EH (cell line): ENCODE measurements around the gene LMCD1.
A peak's percentile ranks its signal among the peaks of the same experiment; 100 is the strongest.

Experiments used
- DNase-seq: peaks from one replicate; pipeline ENCODE4 v3.0.0-alpha.2; 2015; ENCODE audit warnings: low read depth

Gene LMCD1

GRCh38 chr3:8505621-8506020, 4.0 kb downstream of the LMCD1 start:
- DNase-seq: peak; percentile 37

- DNase-seq: peak; percentile 89
Observed at GRCh38 chr3:8506571-8507061, 5.0 kb downstream of the LMCD1 start.

- DNase-seq: no peak
Observed at GRCh38 chr3:8507496-8507895, 5.9 kb downstream of the LMCD1 start.

- DNase-seq: peak; percentile 92
Observed at GRCh38 chr3:8509961-8510360, 8.3 kb downstream of the LMCD1 start.

GRCh38 chr3:8512234-8512633, 10.6 kb downstream of the LMCD1 start:
- no peak for DNase-seq

GRCh38 chr3:8516047-8516661, 14.5 kb downstream of the LMCD1 start:
- no peak for DNase-seq

GRCh38 chr3:8516783-8517182, 15.2 kb downstream of the LMCD1 start:
- no peak for DNase-seq

- DNase-seq: no peak
Observed at GRCh38 chr3:8517487-8517886, 15.9 kb downstream of the LMCD1 start.

GRCh38 chr3:8518138-8518537, 16.5 kb downstream of the LMCD1 start:
- peak; percentile 91 for DNase-seq

GRCh38 chr3:8519156-8519555, 17.5 kb downstream of the LMCD1 start:
- peak; percentile 85 for DNase-seq

GRCh38 chr3:8519774-8520448, 18.3 kb downstream of the LMCD1 start:
- peak; percentile 78 for DNase-seq

GRCh38 chr3:8520816-8521403, 19.3 kb downstream of the LMCD1 start:
- no peak for DNase-seq

- DNase-seq: no peak
Observed at GRCh38 chr3:8523041-8523440, 21.4 kb downstream of the LMCD1 start.

GRCh38 chr3:8524249-8524648, 22.6 kb downstream of the LMCD1 start:
- DNase-seq: no peak

- DNase-seq: no peak
Observed at GRCh38 chr3:8524656-8525399, 23.2 kb downstream of the LMCD1 start.

- no peak for DNase-seq
Observed at GRCh38 chr3:8525893-8526292, 24.3 kb downstream of the LMCD1 start.

- DNase-seq: peak; percentile 80
Observed at GRCh38 chr3:8529181-8529637, 27.6 kb downstream of the LMCD1 start.

GRCh38 chr3:8529738-8530525, 28.3 kb downstream of the LMCD1 start:
- DNase-seq: peak; percentile 67

- no peak for DNase-seq
Observed at GRCh38 chr3:8530581-8530980, 29.0 kb downstream of the LMCD1 start.

- peak; percentile 90 for DNase-seq
Observed at GRCh38 chr3:8532251-8532871, 30.7 kb downstream of the LMCD1 start.
